Measurements from ENCODE around the gene HLA-F. TPM values are rescaled to one million over a fixed set of nuclear protein-coding genes. Genes with fewer than 3 reads are reported as not detected.

Gene HLA-F
- total and polyA plus RNA-seq, 9 donors: 4.6 to 10.7 (median 6.6) TPM

DNA sequence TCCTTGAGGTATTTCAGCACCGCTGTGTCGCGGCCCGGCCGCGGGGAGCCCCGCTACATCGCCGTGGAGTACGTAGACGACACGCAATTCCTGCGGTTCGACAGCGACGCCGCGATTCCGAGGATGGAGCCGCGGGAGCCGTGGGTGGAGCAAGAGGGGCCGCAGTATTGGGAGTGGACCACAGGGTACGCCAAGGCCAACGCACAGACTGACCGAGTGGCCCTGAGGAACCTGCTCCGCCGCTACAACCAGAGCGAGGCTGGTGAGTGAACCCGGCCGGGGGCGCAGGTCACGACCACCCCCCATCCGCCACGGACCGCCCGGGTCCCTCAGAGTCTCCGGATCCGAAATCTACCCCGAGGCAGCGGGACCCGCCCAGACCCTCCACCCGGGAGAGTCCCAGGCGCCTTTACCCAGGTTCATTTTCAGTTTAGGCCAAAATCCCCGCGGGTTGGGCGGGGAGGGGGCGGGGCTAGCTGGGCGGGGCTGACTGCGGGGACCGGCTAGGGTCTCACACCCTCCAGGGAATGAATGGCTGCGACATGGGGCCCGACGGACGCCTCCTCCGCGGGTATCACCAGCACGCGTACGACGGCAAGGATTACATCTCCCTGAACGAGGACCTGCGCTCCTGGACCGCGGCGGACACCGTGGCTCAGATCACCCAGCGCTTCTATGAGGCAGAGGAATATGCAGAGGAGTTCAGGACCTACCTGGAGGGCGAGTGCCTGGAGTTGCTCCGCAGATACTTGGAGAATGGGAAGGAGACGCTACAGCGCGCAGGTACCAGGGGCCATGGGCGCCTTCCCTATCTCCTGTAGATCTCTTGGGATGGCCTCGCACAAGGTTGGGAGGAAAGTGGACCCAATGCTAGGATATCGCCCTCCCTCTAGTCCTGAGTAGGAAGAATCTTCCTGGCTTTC lies 693 bp downstream of the HLA-F start:
- under 1% methylated on average over 62 of the region's 76 CpGs for WGBS (ENCODE audit: insufficient coverage)
- DNase-seq: peak; percentile 20
- Histone ChIP-seq H3K9me3 (replicated peaks; ENCODE audit: control insufficient read depth, low read depth, low read length) (no peaks in the 10 kb centered on the region), H3K27me3 (ENCODE audit: control insufficient read depth, insufficient read depth, low read length) (peaks cover 45% of the 10 kb centered on the region), H3K4me1 (ENCODE audit: control insufficient read depth, insufficient read depth, low read length) (peaks cover 17% of the 10 kb centered on the region), H3K27ac (ENCODE audit: low read length) (peak overlapping the region; percentile 62), H3K4me3 (ENCODE audit: low read length) (peak overlapping the region; percentile 66), H3K36me3 (ENCODE audit: control insufficient read depth, insufficient read depth, low read length) (no peaks in the 10 kb centered on the region)

GRCh38 chr6:29724937-29725869 lies 2.0 kb downstream of the HLA-F start:
- Histone ChIP-seq H3K27ac (ENCODE audit: low read length) (no peak overlapping the region), H3K27me3 (ENCODE audit: control insufficient read depth, insufficient read depth, low read length) (peaks cover 45% of the 10 kb centered on the region), H3K9me3 (replicated peaks; ENCODE audit: control insufficient read depth, low read depth, low read length) (no peaks in the 10 kb centered on the region), H3K4me1 (ENCODE audit: control insufficient read depth, insufficient read depth, low read length) (peaks cover 17% of the 10 kb centered on the region), H3K36me3 (ENCODE audit: control insufficient read depth, insufficient read depth, low read length) (no peaks in the 10 kb centered on the region), H3K4me3 (ENCODE audit: low read length) (no peak overlapping the region)
- DNase-seq: no peak
- WGBS (ENCODE audit: insufficient coverage): 76% methylated on average over 5 of the region's 11 CpGs

DNA sequence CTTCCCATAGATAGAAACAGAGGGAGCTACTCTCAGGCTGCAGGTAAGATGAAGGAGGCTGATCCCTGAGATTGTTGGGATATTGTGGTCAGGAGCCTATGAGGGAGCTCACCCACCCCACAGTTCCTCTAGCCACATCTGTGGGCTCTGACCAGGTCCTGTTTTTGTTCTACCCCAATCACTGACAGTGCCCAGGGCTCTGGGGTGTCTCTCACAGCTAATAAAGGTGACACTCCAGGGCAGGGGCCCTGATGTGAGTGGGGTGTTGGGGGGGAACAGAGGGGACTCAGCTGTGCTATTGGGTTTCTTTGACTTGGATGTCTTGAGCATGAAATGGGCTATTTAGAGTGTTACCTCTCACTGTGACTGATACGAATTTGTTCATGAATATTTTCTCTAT lies 2.8 kb downstream of the HLA-F start:
- Histone ChIP-seq H3K4me3 (ENCODE audit: low read length) (no peak overlapping the region), H3K4me1 (ENCODE audit: control insufficient read depth, insufficient read depth, low read length) (peaks cover 17% of the 10 kb centered on the region), H3K27me3 (ENCODE audit: control insufficient read depth, insufficient read depth, low read length) (peaks cover 40% of the 10 kb centered on the region), H3K36me3 (ENCODE audit: control insufficient read depth, insufficient read depth, low read length) (no peaks in the 10 kb centered on the region), H3K9me3 (replicated peaks; ENCODE audit: control insufficient read depth, low read depth, low read length) (no peaks in the 10 kb centered on the region), H3K27ac (ENCODE audit: low read length) (no peak overlapping the region)
- WGBS (ENCODE audit: insufficient coverage): no CpG with 5 or more reads among the region's 1 CpG
- no peak for DNase-seq

GRCh38 chr6:29726571-29727194 lies 3.4 kb downstream of the HLA-F start:
- no peaks in the 10 kb centered on the region for H3K9me3 ChIP-seq (replicated peaks; ENCODE audit: control insufficient read depth, low read depth, low read length)
- H3K4me1 ChIP-seq (ENCODE audit: control insufficient read depth, insufficient read depth, low read length): peaks cover 17% of the 10 kb centered on the region
- 86% methylated on average over 5 of the region's 9 CpGs for WGBS (ENCODE audit: insufficient coverage)
- no peak overlapping the region for H3K27ac ChIP-seq (ENCODE audit: low read length)
- no peaks in the 10 kb centered on the region for H3K36me3 ChIP-seq (ENCODE audit: control insufficient read depth, insufficient read depth, low read length)
- no peak for DNase-seq
- H3K4me3 ChIP-seq (ENCODE audit: low read length): no peak overlapping the region
- H3K27me3 ChIP-seq (ENCODE audit: control insufficient read depth, insufficient read depth, low read length): peaks cover 37% of the 10 kb centered on the region

DNA sequence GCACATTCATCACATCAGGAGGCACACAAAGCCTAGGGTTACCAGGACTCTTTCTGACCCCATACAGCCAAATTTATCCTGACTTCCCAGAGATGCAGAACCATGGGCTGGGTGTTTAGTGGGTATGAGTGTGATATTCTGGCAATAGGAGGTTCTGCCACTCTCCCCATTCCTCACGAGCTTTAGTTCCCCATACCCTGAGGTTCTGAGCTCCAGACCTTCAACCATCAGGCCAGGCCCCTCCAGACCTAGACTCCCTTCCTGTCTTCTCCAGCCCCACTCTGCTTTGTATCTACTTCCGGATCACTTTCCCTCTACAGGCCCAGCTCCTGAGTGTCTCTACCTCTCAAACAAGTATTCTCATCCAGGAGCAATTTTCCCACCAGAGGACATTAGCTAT lies 4.4 kb downstream of the HLA-F start:
- H3K27ac ChIP-seq (ENCODE audit: low read length): no peak overlapping the region
- peaks cover 33% of the 10 kb centered on the region for H3K27me3 ChIP-seq (ENCODE audit: control insufficient read depth, insufficient read depth, low read length)
- no peak overlapping the region for H3K4me3 ChIP-seq (ENCODE audit: low read length)
- WGBS (ENCODE audit: insufficient coverage): no CpG with 5 or more reads among the region's 2 CpGs
- no peak for DNase-seq
- no peaks in the 10 kb centered on the region for H3K36me3 ChIP-seq (ENCODE audit: control insufficient read depth, insufficient read depth, low read length)
- H3K9me3 ChIP-seq (replicated peaks; ENCODE audit: control insufficient read depth, low read depth, low read length): no peaks in the 10 kb centered on the region
- H3K4me1 ChIP-seq (ENCODE audit: control insufficient read depth, insufficient read depth, low read length): peaks cover 17% of the 10 kb centered on the region

- WGBS (ENCODE audit: insufficient coverage): no CpG with 5 or more reads among the region's 3 CpGs
These were observed 5.1 kb downstream of the HLA-F start for GRCh38 chr6:29728173-29728874.

DNA sequence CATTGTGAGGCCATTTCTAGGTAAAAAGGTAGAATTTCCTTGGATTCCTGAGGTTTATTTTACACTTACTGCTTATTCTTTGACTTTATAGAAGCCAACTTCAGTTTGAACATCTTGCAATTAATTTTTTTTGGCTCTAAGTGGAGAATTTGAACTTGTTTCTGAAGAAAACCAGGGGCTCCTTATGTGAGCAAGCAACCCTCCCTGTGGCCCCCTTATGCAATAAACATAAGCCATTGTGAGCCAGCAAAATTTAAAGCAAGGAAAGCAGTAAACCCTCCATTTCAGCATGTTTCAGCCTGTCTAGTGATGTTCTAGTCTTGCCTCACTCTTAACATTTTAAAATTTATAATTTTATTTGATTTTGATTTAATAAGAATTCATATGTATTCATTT lies 5.6 kb downstream of the HLA-F start:
- no peaks in the 10 kb centered on the region for H3K36me3 ChIP-seq (ENCODE audit: control insufficient read depth, insufficient read depth, low read length)
- no peak for DNase-seq
- no peak overlapping the region for H3K4me3 ChIP-seq (ENCODE audit: low read length)
- H3K4me1 ChIP-seq (ENCODE audit: control insufficient read depth, insufficient read depth, low read length): peaks cover 8% of the 10 kb centered on the region
- H3K9me3 ChIP-seq (replicated peaks; ENCODE audit: control insufficient read depth, low read depth, low read length): no peaks in the 10 kb centered on the region
- H3K27me3 ChIP-seq (ENCODE audit: control insufficient read depth, insufficient read depth, low read length): peaks cover 23% of the 10 kb centered on the region
- H3K27ac ChIP-seq (ENCODE audit: low read length): no peak overlapping the region

More at GRCh38 chr6:29728173-29728874, 5.1 kb downstream of the HLA-F start:
- Histone ChIP-seq H3K4me1 (ENCODE audit: control insufficient read depth, insufficient read depth, low read length) (peaks cover 13% of the 10 kb centered on the region), H3K36me3 (ENCODE audit: control insufficient read depth, insufficient read depth, low read length) (no peaks in the 10 kb centered on the region), H3K27ac (ENCODE audit: low read length) (no peak overlapping the region), H3K4me3 (ENCODE audit: low read length) (no peak overlapping the region), H3K27me3 (ENCODE audit: control insufficient read depth, insufficient read depth, low read length) (peaks cover 27% of the 10 kb centered on the region), H3K9me3 (replicated peaks; ENCODE audit: control insufficient read depth, low read depth, low read length) (no peaks in the 10 kb centered on the region)
- DNase-seq: no peak

DNA sequence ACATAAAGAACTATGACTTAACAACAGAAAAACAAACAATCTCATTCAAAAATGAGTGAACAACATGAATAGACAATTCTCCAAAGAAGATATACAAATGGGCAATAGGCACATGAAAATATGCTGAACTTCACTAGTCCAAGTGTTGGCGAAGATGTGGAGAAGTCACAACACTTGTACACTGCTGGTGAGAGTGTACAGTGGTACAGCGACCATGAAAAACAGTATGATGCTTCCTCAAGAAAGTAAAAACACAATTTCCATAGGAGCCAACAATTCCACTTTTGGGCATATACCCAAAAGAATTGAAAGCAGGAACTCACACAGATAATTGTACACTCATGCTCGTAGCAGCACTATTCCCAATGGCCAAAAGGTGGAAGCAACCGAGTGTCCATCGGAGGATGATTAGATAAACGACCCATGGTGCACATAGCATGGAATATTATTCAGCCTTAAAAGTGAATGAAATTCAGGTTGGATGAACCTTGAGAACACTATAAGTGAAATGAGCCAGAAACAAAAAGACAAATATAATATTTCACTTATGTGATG lies 6.6 kb downstream of the HLA-F start:
- H3K4me1 ChIP-seq (ENCODE audit: control insufficient read depth, insufficient read depth, low read length): peaks cover 3% of the 10 kb centered on the region
- H3K27ac ChIP-seq (ENCODE audit: low read length): no peak overlapping the region
- DNase-seq: no peak
- no peak overlapping the region for H3K4me3 ChIP-seq (ENCODE audit: low read length)
- no peaks in the 10 kb centered on the region for H3K9me3 ChIP-seq (replicated peaks; ENCODE audit: control insufficient read depth, low read depth, low read length)
- H3K36me3 ChIP-seq (ENCODE audit: control insufficient read depth, insufficient read depth, low read length): no peaks in the 10 kb centered on the region
- no CpG with 5 or more reads among the region's 6 CpGs for WGBS (ENCODE audit: insufficient coverage)
- peaks cover 15% of the 10 kb centered on the region for H3K27me3 ChIP-seq (ENCODE audit: control insufficient read depth, insufficient read depth, low read length)

GRCh38 chr6:29730575-29731126 lies 7.4 kb downstream of the HLA-F start:
- 37% methylated on average over 6 of the region's 7 CpGs for WGBS (ENCODE audit: insufficient coverage)
- no peaks in the 10 kb centered on the region for H3K4me1 ChIP-seq (ENCODE audit: control insufficient read depth, insufficient read depth, low read length)

More at GRCh38 chr6:29730575-29731126, 7.4 kb downstream of the HLA-F start:
- Histone ChIP-seq H3K27ac (ENCODE audit: low read length) (no peak overlapping the region), H3K36me3 (ENCODE audit: control insufficient read depth, insufficient read depth, low read length) (no peaks in the 10 kb centered on the region), H3K9me3 (replicated peaks; ENCODE audit: control insufficient read depth, low read depth, low read length) (no peaks in the 10 kb centered on the region), H3K27me3 (ENCODE audit: control insufficient read depth, insufficient read depth, low read length) (peaks cover 7% of the 10 kb centered on the region), H3K4me3 (ENCODE audit: low read length) (no peak overlapping the region)
- no peak for DNase-seq

Measured in muscle of leg (tissue), 11 donors.